Neural progenitor cell (in vitro differentiated cells): ENCODE results near the gene PEAK1.

Source experiments
- CTCF ChIP-seq: fragments of 200-600 bp; sonication (generic); IDR thresholded peaks from 2 replicates; pipeline ENCODE4 v1.5.1; 2017; ENCODE audit warnings: antibody characterized with exemption, mild to moderate bottlenecking
- EZH2 ChIP-seq: fragments of 200-600 bp; sonication (generic); IDR thresholded peaks from 2 replicates; pipeline ENCODE4 v1.6.1; 2017; ENCODE audit warnings: antibody characterized with exemption, mild to moderate bottlenecking, moderate library complexity
- EZH2phosphoT487 ChIP-seq: fragments of 200-600 bp; sonication (generic); IDR thresholded peaks from 2 replicates; pipeline ENCODE4 v1.6.1; 2017; ENCODE audit warnings: antibody characterized with exemption

DNA sequence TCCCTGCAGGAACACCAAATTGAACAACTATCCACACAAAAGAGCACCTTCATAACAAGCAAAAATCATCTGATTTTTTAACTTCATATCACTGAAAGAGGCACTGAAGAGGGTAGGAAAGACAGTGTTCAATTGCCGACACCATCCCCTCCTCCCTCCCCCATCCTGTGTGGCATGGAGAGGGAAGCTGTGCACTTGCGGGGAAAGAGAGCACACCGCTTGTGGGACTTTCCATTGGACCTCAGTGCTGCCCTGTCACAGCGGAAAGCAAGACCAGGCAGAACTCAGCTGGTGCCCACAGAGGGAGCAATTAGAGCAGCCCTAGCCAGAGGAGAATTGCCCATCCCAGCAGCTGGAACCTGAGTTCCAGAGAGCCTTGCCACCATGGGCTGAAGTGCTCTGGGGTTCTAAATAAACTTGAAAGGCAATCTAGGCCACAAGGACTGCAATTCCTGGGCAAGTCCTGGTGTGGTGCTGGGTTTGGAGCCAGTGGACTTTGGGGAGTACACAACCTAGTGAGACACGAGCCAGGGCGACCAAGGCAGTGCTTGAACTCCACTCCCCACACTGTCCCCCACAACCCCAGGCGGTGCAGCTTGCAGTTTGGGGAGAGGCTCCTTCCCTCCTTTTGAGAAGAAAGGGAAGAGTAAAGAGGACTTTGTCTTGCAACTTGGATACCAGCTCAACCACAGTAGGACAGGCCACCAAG, 27.0 kb downstream of the PEAK1 start:
- TF ChIP-seq CTCF = no peak
- TF ChIP-seq EZH2phosphoT487 = no peak
- TF ChIP-seq EZH2 = no peak
